Measurements from ENCODE around the gene B3GALT5.
"Not testable (repeated sequence)": the region's sequence is repeated elsewhere in the genome, so short reads cannot be mapped to it uniquely, and the experiment has no call there.

Gene B3GALT5, protein sequence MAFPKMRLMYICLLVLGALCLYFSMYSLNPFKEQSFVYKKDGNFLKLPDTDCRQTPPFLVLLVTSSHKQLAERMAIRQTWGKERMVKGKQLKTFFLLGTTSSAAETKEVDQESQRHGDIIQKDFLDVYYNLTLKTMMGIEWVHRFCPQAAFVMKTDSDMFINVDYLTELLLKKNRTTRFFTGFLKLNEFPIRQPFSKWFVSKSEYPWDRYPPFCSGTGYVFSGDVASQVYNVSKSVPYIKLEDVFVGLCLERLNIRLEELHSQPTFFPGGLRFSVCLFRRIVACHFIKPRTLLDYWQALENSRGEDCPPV

DNA sequence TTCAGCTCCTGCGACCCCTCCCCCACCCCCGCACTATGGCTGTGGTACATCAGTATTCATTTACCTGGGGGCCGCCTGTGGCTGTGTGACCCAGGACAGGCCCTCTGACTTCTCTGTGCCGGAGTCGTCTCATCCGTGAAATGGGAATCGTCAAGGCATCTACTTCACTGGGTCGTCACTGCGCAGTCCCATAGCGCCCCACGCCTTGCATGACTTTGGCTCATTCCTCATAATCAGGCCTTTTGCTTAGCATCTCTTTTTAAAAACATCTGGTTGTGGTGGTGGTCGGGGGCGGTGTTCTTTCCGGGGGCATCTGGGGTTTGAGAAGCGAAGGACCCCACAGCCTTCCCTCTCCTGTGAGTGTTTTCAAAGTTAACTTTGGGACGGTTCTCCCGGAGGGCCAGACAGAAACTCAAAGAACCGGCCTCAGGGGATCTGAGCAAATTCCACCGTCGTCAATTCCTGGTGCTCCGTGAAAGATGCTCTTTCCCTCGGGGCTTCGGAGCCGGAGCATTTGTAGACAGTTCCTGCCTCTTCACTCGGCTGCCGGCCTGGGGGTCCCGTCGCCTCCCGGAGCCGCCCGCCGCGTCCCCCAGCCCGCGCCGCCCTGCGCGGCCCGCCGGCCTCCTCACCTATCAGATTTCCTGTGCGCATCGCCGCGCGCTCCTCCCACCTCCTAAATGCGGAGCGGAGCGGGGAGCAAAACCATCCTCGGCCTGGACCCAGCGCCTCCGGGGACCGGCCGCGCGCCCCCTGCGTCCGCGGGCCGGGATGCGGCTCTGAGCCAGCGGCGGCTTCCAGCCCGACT lies at the start of gene B3GALT5:
Gene B3GALT5, plus strand, starts transcription at position 708 of the 808 bp plus-strand sequence. CDS start 47,620 bp downstream, outside the sequence.
- no peak for DNase-seq

DNA sequence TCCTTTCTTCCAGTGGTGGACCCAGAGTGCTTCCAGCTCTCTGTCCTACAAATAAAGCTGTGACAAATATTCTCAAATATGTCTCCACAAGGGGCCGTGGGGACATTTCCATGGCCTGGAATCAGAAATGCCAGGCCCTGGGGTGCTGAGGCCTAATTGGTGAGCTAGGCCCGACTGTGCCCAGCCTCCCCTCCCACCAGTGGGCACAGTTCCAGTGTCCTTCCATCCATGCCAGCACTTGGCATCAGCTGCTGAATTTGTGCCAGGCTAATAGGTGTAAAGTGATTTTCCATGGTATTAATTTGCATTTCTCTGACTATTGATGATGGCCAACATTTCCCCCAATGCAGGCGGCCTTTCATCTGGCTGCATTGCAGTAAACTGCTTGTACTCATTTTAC lies 48.5 kb upstream of the B3GALT5 start:
- no peak for DNase-seq

DNA sequence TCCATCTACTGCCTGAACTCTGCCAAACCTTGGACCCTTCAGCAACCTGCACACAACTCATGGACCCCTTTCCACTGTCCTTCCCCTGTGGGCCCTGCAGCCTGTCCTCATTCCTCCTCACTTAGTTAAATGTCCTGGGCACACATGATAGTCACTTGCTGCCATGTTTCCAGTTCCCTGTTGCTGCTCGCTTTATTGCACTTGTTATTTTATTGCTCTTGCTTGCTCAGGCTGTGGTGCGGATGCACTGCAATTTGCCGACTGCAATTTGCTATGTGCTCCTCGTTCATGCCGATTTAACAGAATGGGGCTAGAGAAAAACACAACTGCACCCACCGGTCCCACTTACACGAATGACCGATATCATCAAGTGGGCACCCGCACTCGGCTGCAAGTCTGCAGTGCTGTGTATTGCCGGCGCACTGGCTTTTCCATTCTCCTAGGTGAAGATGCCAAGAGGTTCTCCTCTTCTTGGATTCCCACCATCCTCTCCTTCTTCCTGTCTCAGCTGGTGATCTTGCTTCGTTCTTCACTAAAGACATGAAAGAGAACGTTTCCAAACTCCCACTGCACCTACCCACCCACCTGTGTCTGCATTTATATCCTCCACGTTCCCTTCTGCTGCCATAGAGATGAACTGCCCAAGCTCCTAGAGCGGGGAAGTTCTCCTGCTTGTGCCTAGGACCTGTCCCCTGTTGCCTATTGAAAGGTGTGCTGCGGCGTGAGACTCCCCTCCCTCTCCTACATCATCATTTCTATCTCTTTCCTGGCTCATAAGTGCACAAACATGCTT lies 45.4 kb upstream of the B3GALT5 start:
- DNase-seq, result no peak

DNA sequence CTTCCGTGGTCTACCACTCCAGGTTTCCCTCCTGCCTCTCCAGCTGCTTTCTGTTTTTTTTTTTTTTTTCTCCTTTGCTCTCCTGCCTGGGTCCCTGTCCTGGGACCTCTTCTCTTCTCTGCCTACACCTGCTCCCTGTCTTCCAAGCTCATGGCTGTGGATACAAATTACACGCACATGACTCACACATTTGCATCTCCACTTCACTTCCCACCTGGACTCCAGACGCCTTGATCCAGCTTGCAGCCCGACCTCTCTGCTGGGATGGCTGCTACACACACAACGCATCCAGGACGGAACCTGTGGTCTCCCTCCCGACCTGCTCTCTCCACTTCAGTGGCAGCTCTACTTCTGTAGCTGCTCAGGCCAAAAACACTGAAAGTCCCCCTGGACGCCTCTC lies 44.4 kb upstream of the B3GALT5 start:
- no peak for DNase-seq

DNA sequence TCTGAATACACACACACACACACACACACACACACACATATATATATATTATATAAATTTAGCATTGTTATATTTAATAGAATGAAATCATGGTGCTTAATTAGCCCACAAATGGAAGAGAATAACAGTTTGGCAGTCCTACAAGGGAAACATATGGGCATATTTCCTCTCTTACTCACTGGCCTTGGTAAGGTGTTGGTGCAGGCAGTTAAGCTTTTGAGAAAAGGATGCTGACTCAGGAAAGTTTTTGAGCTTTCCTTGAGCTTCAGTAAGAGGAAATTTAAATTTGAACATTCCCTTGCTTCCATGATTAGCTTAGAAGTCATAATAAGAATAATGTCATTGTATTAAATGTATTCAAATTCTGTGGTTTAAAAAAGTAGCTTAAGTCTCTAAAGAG lies 37.0 kb upstream of the B3GALT5 start:
- DNase-seq, result no peak

DNA sequence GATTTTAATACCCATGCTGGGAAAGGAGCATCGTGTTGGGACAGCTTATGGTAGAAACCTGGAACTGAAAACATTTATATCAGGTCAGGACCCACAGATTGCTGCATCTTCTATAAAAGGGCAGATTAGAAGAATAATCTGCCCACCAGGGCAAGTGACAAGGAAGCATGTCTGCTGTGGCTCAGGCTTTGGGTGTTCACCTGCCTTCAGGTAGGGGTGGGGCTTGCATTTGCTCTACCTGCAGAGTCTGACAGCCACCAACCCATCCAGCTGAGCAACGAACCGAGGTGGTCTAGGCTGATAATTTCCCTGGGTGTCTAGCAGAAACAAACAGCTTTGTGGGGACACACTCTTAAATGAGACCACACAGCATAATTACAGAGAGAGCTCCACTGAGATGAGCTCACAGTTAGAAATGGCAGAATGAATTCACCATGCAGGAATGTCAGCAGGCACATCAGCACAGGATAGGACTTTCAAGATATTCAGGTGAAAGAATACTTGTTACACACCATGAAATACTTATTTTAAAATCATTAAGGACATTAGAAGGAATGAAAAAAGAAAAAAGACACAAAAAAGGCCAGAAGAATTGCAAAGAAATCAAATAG lies 36.1 kb upstream of the B3GALT5 start:
- DNase-seq, result no peak

DNA sequence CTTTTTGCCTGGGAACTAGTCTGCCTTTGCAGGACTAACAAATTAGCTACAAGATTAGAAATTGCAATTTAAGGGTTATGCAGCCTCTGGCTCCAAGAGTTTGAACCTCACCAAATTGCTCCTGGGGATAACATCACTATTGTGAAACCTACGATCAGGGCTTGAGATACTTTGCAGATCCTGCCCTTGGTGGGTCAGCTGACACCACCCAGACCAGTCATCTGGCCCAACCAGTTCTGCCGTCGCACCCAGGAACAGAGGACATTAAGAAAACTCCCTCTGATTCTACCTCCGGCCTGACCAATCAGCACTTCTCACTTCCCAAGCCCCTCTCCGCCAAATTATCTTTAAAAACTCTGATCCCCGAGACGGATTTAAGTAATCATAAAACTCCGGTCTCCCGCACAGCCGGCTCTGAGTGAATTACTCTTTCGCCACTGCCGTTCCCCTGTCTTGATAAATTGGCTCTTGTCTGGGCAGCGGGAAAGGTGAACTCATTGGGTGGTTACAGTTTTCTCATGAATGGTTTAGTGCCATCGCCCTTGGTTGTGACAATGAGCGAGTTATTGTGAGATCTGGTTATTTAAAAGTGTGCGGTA lies 32.9 kb upstream of the B3GALT5 start:
- DNase-seq, result no peak

DNA sequence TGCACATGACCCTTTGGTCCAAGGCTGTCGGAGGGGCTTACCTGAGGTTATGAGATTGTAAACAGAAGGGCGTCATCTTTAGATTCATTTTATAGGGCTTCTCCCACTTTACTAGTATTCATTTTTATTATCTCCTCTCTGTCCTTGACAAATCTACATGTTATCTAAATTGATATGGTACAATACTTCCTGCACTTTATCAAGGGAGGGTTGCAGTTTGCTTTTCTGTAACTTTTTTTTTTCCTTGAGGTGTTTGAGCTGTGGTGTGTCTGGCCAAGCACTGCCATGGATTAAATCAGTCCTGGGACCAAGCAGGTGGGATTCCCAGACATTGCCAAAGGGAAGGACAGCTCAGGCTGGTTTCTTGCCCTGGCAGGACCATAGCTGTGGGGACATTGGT lies 32.0 kb upstream of the B3GALT5 start:
- DNase-seq, result no peak

DNA sequence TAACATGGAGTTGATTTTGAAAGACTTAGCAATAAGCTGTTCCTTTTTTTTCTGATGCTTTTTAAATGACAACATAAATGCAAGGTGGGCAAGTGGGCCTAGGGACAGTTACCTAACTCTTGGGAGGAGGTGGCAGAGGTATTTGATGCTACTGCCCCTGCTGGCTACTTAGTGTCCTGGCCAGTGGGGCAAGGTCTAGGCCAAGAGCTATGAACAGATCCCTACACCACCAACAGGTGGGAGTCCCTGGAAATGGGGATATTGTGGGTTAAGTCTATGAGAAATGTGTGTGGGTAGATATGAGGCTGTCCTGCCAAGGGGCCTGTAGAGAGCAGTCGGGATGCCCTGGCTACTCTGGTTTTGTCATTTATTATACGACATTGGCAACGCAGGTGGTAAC lies 31.3 kb upstream of the B3GALT5 start:
- DNase-seq, result no peak

DNA sequence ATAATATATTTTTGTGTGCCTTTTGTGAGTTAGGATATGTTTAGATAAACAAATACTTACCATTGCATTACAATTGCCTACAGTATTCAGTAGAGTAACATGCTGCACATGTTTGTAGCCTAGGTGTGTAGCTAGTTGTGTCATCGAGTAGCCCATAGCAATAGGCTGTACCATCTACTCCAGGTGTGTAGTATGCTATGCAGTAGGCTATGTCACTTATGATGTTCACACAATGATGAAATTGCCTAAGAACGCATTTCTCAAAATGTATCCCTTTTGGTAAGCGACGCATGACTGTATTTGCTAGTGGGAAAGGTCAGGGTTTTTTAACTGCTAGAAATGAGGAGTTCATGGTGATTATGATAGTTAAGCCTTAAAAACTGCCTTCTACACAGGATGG lies 30.0 kb upstream of the B3GALT5 start:
- no peak for DNase-seq

DNA sequence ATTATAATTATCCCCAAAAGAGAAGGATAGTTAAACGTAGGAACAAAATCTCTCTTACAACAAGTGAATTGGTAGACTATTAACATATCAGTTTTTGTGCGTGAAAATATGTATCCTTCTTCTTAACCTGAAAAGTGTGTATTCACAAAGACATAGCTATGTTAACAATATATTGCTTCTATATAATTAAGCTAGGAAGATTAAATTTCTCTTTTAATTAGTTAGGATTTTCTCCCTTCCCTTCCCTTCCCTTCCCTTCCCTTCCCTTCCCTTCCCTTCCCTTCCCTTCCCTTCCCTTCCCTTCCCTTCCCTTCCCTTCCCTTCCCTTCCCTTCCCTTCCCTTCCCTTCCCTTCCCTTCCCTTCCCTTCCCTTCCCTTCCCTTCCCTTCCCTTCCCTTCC lies 29.2 kb upstream of the B3GALT5 start:
- DNase-seq, result not testable (repeated sequence)

DNA sequence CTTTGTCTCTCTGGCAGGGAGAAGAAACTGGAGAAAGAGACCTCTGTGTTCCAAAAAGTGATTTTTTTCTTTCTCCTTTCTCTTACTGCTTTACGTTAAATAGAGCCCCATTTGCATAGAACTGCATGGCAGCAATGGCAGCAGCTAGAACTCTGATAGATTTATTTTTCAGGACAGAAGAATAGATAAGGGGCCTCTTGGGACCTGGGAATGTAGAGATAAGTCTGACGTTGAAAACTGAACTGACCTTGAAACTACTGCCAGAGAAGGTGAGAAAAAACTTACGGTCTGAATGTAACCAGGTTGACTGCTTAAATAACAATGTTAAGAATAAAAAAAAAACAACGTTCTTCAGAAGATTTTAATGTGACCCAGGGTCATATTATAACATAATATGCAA lies 25.4 kb upstream of the B3GALT5 start:
- no peak for DNase-seq

DNA sequence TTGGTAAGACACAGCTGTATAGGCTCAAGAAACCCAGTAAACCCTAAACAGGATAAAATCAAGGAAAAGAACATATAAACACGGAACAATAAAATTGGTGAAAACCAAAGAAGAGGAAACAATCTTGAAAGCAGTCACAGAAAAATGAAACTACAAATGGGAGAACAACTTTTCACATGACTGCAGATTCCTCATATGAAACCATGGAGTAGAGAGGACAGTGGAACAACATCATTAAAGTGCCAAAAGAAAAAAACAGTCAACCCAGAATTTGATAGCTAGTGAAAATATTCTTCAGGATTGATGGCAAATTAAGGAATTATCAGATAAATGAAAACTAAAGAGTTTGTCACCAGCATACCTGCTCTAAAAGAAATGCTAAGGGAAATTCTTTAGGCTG lies 23.9 kb upstream of the B3GALT5 start:
- no peak for DNase-seq

DNA sequence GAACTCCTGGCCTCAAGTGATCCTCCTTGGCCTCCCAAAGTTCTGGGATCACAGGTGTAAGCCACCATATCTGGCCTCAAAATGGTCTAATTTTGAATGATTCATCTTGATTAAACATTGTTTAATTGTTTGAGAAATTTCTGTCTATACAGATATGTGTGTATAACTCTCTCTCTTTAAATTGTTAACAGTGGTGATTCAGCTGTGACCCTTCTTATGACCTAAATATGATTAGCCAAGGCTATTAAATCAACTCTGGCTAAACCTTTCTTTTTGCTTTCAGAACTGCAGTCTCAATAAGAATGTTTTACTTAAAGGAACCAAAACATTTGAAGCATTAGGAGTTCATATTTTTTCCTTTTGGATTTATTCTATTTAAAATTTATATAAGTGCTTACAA lies 19.2 kb upstream of the B3GALT5 start:
- no peak for DNase-seq

DNA sequence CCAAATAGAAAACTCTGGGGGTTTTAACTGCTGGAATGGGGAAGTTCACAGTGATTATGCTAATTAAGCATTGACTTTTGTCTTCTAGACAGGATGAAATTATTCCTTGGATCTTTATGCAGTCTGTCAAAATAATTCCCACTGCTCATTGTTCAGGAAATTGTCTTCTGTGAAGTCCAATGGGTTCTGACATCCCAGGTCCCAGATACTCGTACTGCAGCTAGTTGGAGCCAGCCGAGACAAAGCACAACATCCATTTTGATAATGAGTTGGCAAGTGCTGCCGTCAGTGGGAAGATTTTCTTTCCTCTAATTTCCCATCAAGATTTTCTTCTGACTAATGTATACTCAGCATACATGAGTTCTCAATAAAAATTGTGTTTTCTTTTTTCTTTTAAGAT lies 17.3 kb upstream of the B3GALT5 start:
- DNase-seq, result no peak

DNA sequence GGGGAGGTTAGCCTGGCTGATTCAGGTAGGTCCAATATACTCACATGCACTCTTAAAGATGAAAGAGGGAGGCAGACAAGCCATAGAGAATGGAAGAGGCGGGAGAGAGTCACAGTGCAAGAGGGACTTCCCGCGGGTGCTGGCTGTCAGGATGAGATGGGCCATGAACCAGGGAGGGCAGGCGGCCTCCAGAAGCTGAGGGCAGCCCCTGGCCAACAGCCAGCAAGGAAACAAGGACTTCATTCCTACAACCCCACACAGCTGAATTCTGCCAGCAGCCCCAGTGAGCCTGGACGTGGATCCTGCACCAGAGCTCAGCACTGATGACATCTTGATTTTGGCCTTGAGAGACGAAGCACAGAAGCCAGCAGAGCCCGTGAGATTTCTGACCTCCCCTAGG lies 15.1 kb upstream of the B3GALT5 start:
- no peak for DNase-seq

DNA sequence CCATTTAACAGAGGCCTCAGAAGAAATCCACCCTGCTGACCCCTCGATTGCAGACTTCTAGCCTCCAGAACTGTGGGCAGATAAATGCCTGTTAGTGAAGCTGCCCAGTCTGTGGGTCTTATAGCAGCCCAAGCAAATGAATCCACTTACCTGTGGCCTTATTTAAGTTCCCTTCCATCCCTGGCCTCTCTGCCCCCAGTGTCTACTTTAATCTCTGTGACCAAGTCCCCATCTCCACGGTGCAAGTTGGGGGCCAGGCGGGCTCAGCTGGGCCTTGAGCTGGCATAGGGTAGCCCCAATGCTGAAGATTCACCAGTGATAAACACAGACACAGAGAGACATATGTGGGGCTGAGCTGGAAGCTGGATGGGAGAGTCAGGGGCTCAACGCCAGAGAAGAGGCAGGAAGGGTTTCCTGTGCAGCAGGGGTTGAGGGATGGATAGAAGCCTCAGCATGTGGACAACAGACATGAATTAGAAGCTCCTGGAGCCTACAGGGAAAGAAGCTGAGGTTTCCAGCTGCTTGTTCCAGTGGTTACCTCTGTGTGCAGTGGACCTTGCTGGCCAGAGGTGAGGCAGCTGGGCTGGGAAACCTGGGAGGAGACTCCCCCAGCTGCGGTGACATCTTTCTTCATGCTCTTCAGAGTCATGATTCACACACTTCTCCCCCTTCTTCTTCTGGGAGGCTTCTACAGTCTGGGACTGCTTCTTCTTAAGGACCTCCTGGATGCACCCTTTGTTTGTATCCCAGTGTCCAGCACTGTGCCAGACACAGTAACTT lies 13.4 kb upstream of the B3GALT5 start:
- no peak for DNase-seq

DNA sequence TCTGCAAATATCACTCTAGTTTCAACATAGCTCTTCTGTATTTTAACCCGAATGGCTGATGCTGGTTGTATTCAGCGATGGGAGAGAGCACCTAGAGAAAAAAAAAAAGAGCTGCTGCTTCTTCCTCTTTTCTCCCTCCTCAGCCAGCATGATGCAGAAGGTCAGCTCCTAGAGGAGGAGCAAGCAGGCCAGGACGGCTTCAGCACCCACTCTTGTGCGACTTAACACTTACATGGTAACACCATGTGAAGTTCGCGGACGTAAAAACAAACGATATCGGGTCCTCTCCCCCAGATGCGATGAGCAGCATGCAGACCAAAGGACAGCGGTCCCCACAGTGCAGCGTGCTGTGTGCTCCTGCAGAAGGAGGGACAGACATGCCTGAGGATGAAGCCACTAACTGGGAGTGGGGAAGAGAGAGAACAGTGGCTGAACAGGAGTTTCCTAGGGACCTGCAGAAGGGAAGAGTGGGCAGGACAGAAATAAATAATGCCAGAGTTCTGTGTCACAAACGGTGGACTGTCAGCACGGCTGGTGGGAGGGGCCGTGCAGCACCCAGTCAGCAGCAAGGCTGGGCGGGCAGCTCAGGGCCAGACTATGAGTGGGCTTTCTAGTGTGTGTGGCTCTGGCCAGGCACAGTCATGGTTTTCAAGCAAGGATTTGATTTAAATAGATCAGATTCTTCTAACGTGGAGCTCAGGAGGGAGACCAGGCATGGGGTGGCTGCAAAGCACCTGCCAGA lies 11.4 kb upstream of the B3GALT5 start:
- DNase-seq, result no peak

DNA sequence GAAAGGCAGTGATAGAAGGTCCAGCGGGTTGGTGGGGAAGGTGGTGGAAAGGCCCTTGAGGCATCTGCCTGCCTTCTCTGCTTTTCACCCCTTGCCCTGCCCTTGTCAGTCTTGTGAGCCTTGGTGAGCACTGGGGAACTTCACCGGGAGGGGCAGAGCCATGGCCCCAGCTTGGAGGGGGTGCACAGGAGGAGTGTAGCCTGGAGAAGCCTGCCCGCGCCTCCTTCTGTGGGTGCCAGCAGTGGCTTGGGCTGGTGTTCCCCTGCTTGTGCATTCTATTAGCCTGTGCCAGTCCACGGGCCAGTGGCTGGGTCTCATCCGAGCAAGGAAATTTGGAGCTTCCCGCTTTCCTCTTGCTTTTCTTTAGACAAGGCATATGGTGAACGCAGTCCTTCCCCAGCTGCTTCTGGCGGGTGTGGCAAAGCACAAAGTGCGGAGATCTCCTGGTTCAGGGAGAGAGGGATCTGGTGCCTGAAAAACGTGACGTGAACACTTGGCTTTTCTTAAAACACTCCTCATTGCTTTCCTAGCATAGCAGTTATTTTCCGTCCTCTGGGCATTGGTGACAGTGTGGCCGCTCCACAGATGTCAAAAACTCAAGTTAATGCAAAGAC lies 10.6 kb upstream of the B3GALT5 start:
- DNase-seq, result no peak

DNA sequence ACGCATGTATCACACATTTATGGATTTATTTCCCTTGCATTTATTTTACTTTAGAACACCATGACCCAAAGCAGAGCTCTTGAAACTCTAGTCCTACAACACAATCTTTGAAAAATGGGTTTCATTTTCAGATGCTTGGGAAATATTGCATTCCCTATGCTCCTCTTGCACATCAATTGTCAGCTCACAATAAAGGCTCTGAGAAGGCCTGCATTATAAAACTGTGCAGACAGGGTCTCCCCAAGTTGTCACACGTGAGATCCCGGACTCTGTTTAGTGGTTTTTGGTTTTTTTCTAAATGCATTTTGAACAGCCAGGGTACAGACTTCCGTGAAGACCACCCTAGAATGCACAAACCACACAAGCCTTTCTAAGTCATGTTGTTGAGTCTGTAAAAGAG lies 9.9 kb upstream of the B3GALT5 start:
- DNase-seq, result no peak

DNA sequence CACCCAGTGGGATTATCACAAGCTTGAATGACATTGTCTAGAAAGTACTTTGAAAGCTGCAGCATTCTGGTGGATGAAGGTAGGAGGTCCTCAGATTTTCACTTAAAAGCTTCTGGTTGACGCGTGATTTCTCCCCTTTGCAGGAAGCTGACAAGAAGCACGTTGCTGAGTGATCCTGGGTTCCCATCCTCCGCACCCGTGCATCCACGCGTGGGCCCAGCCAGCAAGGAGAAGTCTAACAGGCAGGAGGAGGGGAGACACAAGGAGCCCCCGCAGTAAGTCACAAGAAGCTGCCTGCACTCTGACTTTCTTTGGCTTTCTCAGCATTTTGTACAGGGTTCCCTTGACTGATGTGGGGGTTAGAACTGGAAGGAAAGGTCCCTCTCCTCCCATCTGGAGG lies 7.8 kb upstream of the B3GALT5 start:
- no peak for DNase-seq

Data from NCI-H226 (cell line).